GM18951 (cell line): ENCODE results near the gene IST1.

Source experiments
- POLR2A ChIP-seq: IDR thresholded peaks from 4 replicates; pipeline ENCODE4 v1.6.1; 2011; ENCODE audit warnings: mild to moderate bottlenecking; ENCODE audit not compliant: insufficient read length, insufficient read depth; ENCODE audit errors: extremely low read depth
- in situ Hi-C: fragments of 300-500 bp; cut with MboI; formaldehyde crosslinking; loops from one replicate; pipeline ENCODE4 v1.12.0; 2022; ENCODE audit warnings: low sequenced_read_pairs, mixed read lengths, inconsistent platforms; ENCODE audit not compliant: unreplicated experiment

Gene IST1

DNA sequence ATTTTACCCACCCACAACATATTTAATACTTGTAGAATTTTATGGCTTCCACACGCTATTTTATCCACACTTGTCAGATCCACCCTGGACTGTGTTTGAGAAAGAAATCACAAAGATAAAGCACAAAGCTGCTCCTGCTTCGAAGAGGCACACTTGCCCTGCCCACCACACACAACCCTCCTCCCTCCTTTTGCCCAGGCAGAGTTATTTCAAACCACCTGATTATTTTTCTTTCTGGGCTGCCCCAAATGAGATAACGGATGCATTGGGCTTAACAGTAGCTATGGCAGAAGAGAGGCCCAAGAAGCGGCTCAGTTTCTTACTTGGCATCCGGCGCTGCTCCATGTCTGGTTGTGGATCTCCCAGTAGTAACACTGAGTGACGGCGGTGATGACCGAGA lies 77.7 kb downstream of the IST1 start:
- in situ Hi-C loops = no loop called here
- no peak for TF ChIP-seq POLR2A

DNA sequence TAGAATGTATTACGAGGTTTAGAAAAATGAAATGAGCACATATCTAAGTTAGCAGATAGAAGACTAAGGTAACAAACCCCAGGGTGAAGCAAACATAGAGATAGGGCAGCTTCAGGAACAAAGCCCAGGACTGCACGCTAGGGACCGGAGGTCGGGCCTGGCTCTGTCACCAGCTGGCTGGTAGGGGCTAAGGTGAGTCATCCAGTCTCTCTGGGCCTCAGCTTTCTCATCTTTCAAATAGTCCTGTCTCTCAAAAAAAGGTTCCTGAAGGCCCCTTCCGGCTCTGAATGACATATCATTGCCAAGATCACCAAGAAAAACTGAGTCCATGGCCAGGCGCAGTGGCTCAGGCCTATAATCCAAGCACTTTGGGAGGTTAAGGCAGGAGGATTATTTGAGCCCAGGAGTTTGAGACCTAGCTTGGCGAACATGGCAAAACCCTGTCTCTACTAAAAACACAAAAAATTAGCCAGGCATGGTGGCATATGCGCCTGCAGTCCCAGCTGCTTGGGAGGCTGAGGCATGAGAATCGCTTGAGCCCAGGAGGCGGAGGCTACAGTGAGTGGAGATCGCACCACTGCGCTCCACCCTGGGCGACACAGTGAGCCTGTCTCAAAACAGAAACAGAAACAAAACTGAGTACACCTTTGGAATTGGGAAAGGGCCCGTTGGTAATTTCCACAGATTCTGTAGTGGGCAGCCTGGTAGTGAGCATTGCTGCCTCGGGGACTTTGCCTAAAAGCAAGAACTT lies 78.9 kb downstream of the IST1 start:
- in situ Hi-C loops = no loop called here
- no peak for TF ChIP-seq POLR2A
